Measurements from ENCODE around the gene NINL. TPM values are rescaled to one million over a fixed set of nuclear protein-coding genes. Genes with fewer than 3 reads are reported as not detected.

Gene NINL
- total RNA-seq (2012; rRNA removed), result 3.0 and 3.6 TPM in 2 replicates
- polyA plus RNA-seq (2012; rRNA removed), result 10.4 and 11.2 TPM in 2 replicates
- polyA plus RNA-seq (2012; cell fraction: cytosol; rRNA removed), result 4.6 and 6.5 TPM in 2 replicates
- polyA plus RNA-seq (2012; cell fraction: nucleus; rRNA removed; ENCODE audit: low replicate concordance), result 41.6 and 58.2 TPM in 2 replicates
- percentile 79 among the genes with signal in this experiment for Bru-seq, nascent RNA
- BruChase-seq, experiment 1, labeled RNA remaining after a 6-hour chase, result percentile 89 among the genes with signal in this experiment
- BruChase-seq, experiment 2, labeled RNA remaining after a 2-hour chase, result percentile 84 among the genes with signal in this experiment
- long read RNA-seq, full-length matches to known transcripts, result 3 of 17 reads
- long read RNA-seq, partial matches to known transcripts, result 9 of 17 reads
- long read RNA-seq, other reads (novel, unspliced or antisense), result 5 of 17 reads

GRCh38 chr20:25584905-25585704, at the start of gene NINL:
Gene NINL (minus strand): TSS chr20:25585531. CDS start chr20:25526587, 58,944 bp downstream.
- BruUV-seq (replicated peaks), result no TSS peak
- ChIA-PET CTCF (interaction anchor here (0.9 kb wide), 1 partner anchor 12 kb away, joined by 3 read pairs; no protein-coding TSS in a partner anchor), POLR2A (ENCODE audit: unreplicated experiment) (no interaction called here)
- Histone ChIP-seq H3K18ac (ENCODE audit: low read depth, low read length) (peak within 1 kb of the TSS; percentile 58), H2BK15ac (ENCODE audit: low read depth, low read length) (peak within 1 kb of the TSS; percentile 89; the same call in 2 of the 3 replicates), H3K4me1 (ENCODE audit: control insufficient read depth, insufficient read depth, low read length) (peaks cover 4% of the 10 kb centered on the region), H2AFZ (replicated peaks; ENCODE audit: low read length, poor library complexity) (peak within 1 kb of the TSS; percentile 97), H3K4me3 (ENCODE audit: insufficient read depth, low read depth, low read length) (peak within 1 kb of the TSS; percentile 52), H3K9me3 (ENCODE audit: control insufficient read depth, insufficient read depth, low read length) (no peaks in the 10 kb centered on the region), H3K23ac (ENCODE audit: low read depth, low read length) (peak within 1 kb of the TSS; percentile 97), H4K8ac (ENCODE audit: low read depth in 2 of 2, low read length in 2 of 2) (peak within 1 kb of the TSS; percentile 82 to 97), H2BK20ac (ENCODE audit: low read depth, low read length) (0 out of 2 replicates have a peak within 1 kb of the TSS, but pooled peaks have one; percentile 24), H3K9ac (ENCODE audit: low read depth, low read length) (peak within 1 kb of the TSS; percentile 92), H2AK9ac (replicated peaks; ENCODE audit: low read depth, low read length, poor library complexity) (peak within 1 kb of the TSS; percentile 95), H3K56ac (ENCODE audit: extremely low read depth, insufficient read depth, low read length) (peak within 1 kb of the TSS; percentile 56; the same call in 1 of the 2 replicates), H2BK5ac (ENCODE audit: low read depth, low read length, poor library complexity, severe bottlenecking) (peak within 1 kb of the TSS; percentile 35), H4K5ac (ENCODE audit: low read depth, low read length) (peak within 1 kb of the TSS; percentile 96), H2BK120ac (ENCODE audit: low read depth, low read length) (peak within 1 kb of the TSS; percentile 34), H3K4ac (ENCODE audit: low read depth, low read length) (peak within 1 kb of the TSS; percentile 88), H2AK5ac (ENCODE audit: low read depth, low read length) (peak within 1 kb of the TSS; percentile 92), H3K79me1 (ENCODE audit: low read depth in 1 of 2, low read length in 2 of 2) (peaks cover 16 to 39% of the 10 kb centered on the region in 2 experiments), H3K4me2 (ENCODE audit: low read depth, low read length) (peak within 1 kb of the TSS; percentile 93), H3K27ac (ENCODE audit: insufficient read depth, low read length) (peak within 1 kb of the TSS; percentile 38), H3K14ac (replicated peaks; ENCODE audit: low read depth, low read length) (peak within 1 kb of the TSS; percentile 98), H3K9me1 (ENCODE audit: insufficient read depth, low read length) (peaks cover 6% of the 10 kb centered on the region), H3K36me3 (ENCODE audit: control insufficient read depth, insufficient read depth, low read length) (0 out of 2 replicates have a peak, but pooled peaks cover 2% of the 10 kb centered on the region), H4K20me1 (ENCODE audit: insufficient read depth, low read length) (peaks cover 12% of the 10 kb centered on the region; the same call in 1 of the 2 replicates), H4K91ac (ENCODE audit: insufficient read depth, low read depth, low read length) (peak within 1 kb of the TSS; percentile 91), H3K27me3 (ENCODE audit: control insufficient read depth, insufficient read depth, low read length) (no peaks in the 10 kb centered on the region)
- peak; percentile 92 for ATAC-seq (ENCODE audit: low read depth)
- DNase-seq, result peak; percentile 48
- TF ChIP-seq CEBPB (IDR thresholded peaks at IDR 0.05; ENCODE audit: low read depth, low read length) (no peak), CHD1 (IDR thresholded peaks at IDR 0.05; ENCODE audit: low read depth, low read length) (no peak), BHLHE40 (IDR thresholded peaks at IDR 0.05; ENCODE audit: low read depth, low read length) (no peak), MAZ (IDR thresholded peaks at IDR 0.05; ENCODE audit: borderline replicate concordance, low read depth, low read length) (0 out of 2 replicates have a peak, but pooled peaks have one; percentile 10), POLR2A (IDR thresholded peaks at IDR 0.05; ENCODE audit: low read depth, low read length) (peak; percentile 85)
- intact Hi-C loops (cut with micrococcal nuclease) (no loop called here), in situ Hi-C loops (cut with MboI; ENCODE audit: low sequenced_read_pairs) (loop anchor here (25.0 kb wide), 1 partner anchor 598 kb away; the partner anchor contains the start of gene APMAP), dilution Hi-C loops (cut with HindIII; ENCODE audit: low sequenced_read_pairs, unreplicated experiment) (no loop called here)
- WGBS, 2 experiments (ENCODE audit: extremely low coverage in 2 of 2, insufficient read length in 1 of 2), result 2% methylated on average over 41 of the region's 108 CpGs; no CpG with 5 or more reads in 1 of the 2 experiments
